GM19468 (cell line): ENCODE results near the gene GNAS.

Source experiments
- ATAC-seq: cut with Tn5 transposase; IDR thresholded peaks from one replicate; pipeline ENCODE4 v1.9.1; 2021; ENCODE audit warnings: mild to moderate bottlenecking, moderate library complexity, moderate number of reproducible peaks; ENCODE audit not compliant: unreplicated experiment; ENCODE audit errors: extremely low read depth

The GNAS gene

DNA sequence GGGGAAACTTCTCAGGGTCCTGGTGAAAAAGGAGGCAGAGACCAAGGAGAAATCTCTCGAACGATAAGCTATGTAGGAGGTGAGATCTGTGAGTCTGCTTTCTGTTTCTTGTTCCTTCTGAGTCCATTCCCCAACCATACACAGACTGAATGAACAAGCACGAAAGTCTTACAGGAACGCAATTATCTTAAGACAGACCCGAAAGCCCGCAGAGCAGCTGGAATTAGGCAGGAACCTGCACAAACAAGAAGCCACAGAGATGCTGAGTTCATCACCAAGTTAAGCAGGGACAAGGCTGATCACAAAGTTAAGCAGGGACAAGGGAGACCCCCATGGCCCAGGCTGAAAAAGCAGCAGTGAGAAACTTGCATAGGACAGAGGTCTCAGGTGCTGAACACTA, 107.1 kb downstream of the GNAS start:
- no peak for ATAC-seq
